Measurements from ENCODE around the gene CXCL13.

CXCL13 gene

GRCh38 chr4:77617203-77617602 lies 11.6 kb downstream of the CXCL13 start:
- Histone ChIP-seq H3K27me3 (replicated peaks; ENCODE audit: control insufficient read depth, insufficient read depth, low read length) (no peaks in the 10 kb centered on the region; the same call in 1 of the 2 replicates), H3K36me3 (ENCODE audit: control insufficient read depth, insufficient read depth, low read length) (no peaks in the 10 kb centered on the region), H3K4me3 (replicated peaks; ENCODE audit: low read depth, low read length) (no peak overlapping the region)
- no peak for TF ChIP-seq CTCF (IDR thresholded peaks at IDR 0.05; ENCODE audit: insufficient read depth, low read length, poor library complexity, severe bottlenecking)
- DNase-seq (ENCODE audit: extremely low read depth, insufficient read length), result no peak

GRCh38 chr4:77618383-77619241 lies 13.0 kb downstream of the CXCL13 start:
- DNase-seq (ENCODE audit: extremely low read depth, insufficient read length), result peak; percentile 13
- TF ChIP-seq CTCF (IDR thresholded peaks at IDR 0.05; ENCODE audit: insufficient read depth, low read length, poor library complexity, severe bottlenecking), result peak; percentile 82
- Histone ChIP-seq H3K36me3 (ENCODE audit: control insufficient read depth, insufficient read depth, low read length) (no peaks in the 10 kb centered on the region), H3K27me3 (replicated peaks; ENCODE audit: control insufficient read depth, insufficient read depth, low read length) (no peaks in the 10 kb centered on the region), H3K4me3 (replicated peaks; ENCODE audit: low read depth, low read length) (no peak overlapping the region)

- DNase-seq (ENCODE audit: extremely low read depth, insufficient read length), result no peak
- Histone ChIP-seq H3K36me3 (ENCODE audit: control insufficient read depth, insufficient read depth, low read length) (no peaks in the 10 kb centered on the region), H3K4me3 (replicated peaks; ENCODE audit: low read depth, low read length) (no peak overlapping the region), H3K27me3 (replicated peaks; ENCODE audit: control insufficient read depth, insufficient read depth, low read length) (no peaks in the 10 kb centered on the region)
- no peak for TF ChIP-seq CTCF (IDR thresholded peaks at IDR 0.05; ENCODE audit: insufficient read depth, low read length, poor library complexity, severe bottlenecking)
Observed at GRCh38 chr4:77619408-77619807, 13.8 kb downstream of the CXCL13 start.

- DNase-seq (ENCODE audit: extremely low read depth, insufficient read length), result no peak
- no peak for TF ChIP-seq CTCF (IDR thresholded peaks at IDR 0.05; ENCODE audit: insufficient read depth, low read length, poor library complexity, severe bottlenecking)
- Histone ChIP-seq H3K27me3 (replicated peaks; ENCODE audit: control insufficient read depth, insufficient read depth, low read length) (no peaks in the 10 kb centered on the region; the same call in 1 of the 2 replicates), H3K4me3 (replicated peaks; ENCODE audit: low read depth, low read length) (no peak overlapping the region), H3K36me3 (ENCODE audit: control insufficient read depth, insufficient read depth, low read length) (no peaks in the 10 kb centered on the region)
Observed at GRCh38 chr4:77621254-77621653, 15.6 kb downstream of the CXCL13 start.

GRCh38 chr4:77623091-77623490 lies 17.5 kb downstream of the CXCL13 start:
- DNase-seq (ENCODE audit: extremely low read depth, insufficient read length), result no peak
- H3K36me3 ChIP-seq (ENCODE audit: control insufficient read depth, insufficient read depth, low read length), result no peaks in the 10 kb centered on the region
- no peak for TF ChIP-seq CTCF (IDR thresholded peaks at IDR 0.05; ENCODE audit: insufficient read depth, low read length, poor library complexity, severe bottlenecking)
- no peak overlapping the region for H3K4me3 ChIP-seq (replicated peaks; ENCODE audit: low read depth, low read length)
- H3K27me3 ChIP-seq (replicated peaks; ENCODE audit: control insufficient read depth, insufficient read depth, low read length), result no peaks in the 10 kb centered on the region; the same call in 1 of the 2 replicates
